Kasumi-1 (cell line): ENCODE measurements around the gene HMGA1.

Experiments
- DNase-seq, 2 experiments: peaks; one replicate each; lab custom pipeline; 2025; lab: John Stamatoyannopoulos, UW

The HMGA1 gene

DNA sequence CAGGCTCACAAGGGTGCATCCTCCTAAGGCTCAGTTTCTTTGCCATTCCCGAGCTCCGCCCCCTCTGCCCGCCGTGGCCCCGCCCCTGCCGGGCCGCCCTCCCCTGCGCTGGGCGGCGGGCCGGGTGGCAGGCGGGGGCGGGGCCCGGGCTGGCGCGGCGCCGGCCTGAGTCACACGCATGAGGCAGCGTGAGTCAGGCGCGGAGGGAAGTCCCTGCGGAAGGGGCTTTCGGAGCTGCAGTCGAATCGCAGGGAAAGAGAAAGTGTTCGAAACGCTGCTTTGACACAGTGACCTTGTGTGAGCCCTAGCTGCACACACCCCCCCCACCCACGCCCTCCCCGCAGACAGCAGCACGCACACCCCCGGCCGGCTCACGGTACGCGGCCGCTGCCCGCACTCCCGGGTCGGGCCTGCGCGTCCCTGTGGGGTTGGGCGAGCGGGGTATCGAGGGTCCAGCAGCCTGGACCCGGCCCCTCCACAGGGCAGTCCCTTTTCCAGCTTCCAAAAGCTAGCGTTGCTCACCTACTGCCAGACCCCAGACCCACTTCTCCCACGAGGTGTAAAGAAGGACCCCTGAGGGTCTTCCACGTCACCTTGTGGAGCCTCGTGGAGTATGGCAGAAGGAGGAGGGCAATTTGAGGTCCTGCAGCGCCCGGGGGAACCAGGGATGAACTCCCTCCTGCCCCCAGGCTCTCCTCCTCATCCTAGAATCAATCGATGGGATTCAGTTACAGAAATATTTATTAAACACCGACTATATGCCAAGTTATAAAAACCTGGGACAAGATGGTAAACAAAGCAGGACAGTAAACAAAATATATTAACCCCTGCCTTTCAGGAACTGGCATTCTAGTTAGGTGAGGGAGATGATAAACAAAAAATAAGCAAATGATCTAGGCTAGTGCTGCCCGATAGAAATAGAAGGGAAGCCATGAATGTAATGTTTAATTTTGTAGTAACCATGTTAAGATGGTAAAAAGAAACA, 12.4 kb upstream of the HMGA1 start:
- DNase-seq: peak; percentile 88 to 90

DNA sequence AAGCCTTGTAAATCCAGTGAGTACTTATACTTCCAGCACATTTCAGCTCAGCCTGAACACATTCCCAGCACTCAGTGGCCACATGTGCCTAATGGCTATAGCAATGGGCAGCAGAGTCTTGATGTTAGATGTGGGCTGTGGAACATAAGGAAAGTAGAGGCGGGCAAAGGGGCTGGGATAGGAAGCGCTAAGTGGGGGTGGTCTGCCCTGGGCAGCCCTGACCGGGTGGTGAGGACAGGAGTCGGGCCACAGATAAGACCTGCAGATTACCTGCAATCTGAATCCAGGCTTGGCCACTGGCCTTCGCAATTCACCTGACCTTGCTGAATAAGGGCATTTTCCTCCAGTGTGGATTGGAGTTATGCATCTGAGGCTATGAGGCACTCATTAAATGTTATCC, 11.1 kb upstream of the HMGA1 start:
- DNase-seq: no peak

- no peak for DNase-seq
These were observed 10.6 kb upstream of the HMGA1 start for GRCh38 chr6:34226066-34226465.

- peak in 1 of 2 experiments; percentile 33 for DNase-seq
These were observed 9.7 kb upstream of the HMGA1 start for GRCh38 chr6:34226731-34227586.

DNA sequence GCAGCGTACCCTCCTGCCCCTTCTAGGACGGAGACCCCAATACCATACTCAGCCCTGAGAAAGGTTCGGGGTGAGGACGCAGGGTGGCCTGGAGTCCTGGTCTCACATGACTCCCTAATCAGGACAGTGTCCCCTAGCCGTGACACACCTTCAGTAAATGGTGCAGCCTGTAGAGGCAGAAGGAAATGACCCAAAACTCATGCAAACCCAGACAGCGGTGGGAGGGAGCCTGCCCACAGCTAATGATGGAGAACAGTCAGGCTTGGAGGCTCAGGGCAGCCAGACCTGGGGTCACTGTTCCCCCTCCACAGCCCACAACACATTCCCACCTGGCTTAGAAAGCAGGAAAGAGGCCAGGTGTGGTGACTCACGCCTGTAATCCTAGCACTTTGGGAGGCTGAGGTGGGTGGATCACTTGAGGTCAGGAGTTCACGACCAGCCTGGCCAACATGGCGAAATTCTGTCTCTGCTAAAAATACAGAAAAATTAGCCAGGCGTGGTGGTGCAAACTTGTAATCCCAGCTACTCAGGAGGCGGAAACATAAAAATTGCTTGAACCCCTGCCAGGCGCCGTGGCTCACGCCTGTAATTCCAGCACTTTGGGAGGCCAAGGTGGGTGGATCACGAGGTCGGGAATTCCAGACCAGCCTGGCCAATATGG, 8.8 kb upstream of the HMGA1 start:
- no peak for DNase-seq

DNA sequence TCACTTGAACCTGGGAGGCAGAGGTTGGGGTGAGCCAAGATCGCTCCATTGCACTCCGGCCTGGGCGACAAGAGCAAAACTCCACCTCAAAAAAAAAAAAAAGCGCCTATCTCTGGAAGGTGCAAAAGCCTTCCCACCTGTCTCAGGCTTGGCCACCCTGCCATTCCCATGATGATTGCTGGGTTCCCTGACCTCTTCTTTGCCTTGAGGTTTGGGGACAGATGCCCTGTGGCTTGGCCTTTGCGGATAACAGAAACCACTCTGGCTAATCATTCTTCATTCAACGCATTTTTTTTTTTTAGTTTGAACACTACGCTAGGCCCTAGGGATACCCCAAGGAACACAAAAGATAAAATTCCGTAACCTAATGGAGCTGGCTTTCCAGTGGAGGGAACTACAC, 6.8 kb upstream of the HMGA1 start:
- no peak for DNase-seq

- peak in 1 of 2 experiments; percentile 23 for DNase-seq
These were observed 5.9 kb upstream of the HMGA1 start for GRCh38 chr6:34230653-34231371.

- DNase-seq: no peak
These were observed 4.9 kb upstream of the HMGA1 start for GRCh38 chr6:34231566-34232336.

- no peak for DNase-seq
These were observed 3.8 kb upstream of the HMGA1 start for GRCh38 chr6:34232901-34233300.

DNA sequence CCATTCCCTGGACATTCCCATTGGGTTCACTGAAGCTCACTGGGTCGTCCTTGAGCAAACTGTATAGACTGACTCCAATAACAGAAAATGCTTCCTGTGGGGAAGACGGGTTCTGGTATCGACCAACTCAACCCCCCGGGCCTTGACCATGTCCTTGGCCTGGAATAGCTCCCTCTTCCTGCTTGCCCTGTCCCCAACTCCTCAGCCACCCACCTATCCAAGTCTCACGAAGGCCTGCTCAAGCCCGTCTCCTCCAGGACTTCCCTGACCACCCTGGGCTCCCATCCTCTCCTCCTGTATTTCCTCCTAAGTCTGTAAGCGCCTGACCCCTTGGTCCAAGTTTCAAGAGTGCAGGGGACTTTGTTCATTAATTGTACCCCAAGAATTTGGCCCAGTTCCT, 2.8 kb upstream of the HMGA1 start:
- no peak for DNase-seq

- no peak for DNase-seq
These were observed 1.9 kb upstream of the HMGA1 start for GRCh38 chr6:34234667-34235306.

DNA sequence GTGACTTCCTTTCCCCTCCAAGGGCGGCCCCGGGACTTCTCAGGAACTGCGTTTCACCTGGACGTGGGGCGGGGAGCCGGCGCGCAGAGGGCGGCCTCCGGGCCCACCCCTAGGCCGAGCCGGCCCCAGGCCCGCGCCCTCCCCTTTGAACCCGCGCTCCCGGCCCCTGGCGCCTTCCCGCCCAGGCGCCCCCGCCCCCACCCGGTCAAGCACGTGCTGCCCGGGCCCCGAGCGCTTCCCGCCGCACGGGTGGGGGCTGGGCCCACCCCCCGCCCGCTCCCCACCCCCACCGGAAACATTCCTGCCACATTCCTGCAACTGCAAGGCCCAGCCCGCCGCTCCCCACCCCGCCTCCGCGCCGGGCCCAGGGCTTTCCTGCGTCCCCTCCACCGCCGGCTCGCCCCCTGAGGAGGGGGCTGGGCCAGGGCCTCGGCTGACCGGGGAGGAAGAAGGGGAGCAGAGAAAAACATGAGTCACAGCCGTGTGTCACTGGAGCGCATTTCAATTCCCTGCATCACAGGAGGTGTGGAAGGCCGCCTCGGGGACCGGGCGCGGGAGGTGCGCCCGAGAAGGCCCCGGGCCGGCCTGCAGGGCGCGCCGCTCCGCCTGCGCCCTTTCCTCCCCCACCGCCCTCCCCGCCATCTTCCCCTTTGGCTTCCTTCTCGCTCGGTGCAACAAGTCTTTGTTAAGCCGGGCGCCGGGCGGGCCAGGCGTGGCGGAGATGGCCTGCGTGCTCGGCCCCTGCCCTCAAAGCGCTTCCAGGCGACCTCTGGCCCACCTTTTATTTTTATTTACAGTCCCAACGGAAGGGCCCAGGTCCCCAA, 1.2 kb upstream of the HMGA1 start:
- DNase-seq: peak; percentile 62 to 72

DNA sequence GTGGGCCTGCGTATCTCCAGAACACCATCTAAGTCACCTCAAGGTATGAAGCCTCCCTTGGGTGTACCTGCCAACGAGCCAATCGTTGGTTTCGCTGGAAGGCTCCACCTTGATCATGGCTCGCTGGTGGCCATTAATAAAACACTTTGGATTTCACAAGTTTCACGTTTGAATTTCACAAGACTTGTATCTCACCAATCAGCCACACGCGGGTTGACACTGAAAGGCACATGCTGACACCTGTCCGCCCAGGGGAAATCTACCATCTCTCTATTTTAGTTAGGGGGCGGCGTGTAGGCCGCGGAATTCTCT, 586 bp upstream of the HMGA1 start:
- DNase-seq: peak in 1 of 2 experiments; percentile 57

- DNase-seq: no peak
These were observed 646 bp downstream of the HMGA1 start for GRCh38 chr6:34237316-34237721.

- peak; percentile 26 to 48 for DNase-seq
These were observed 1.3 kb downstream of the HMGA1 start for GRCh38 chr6:34237722-34238584.

GRCh38 chr6:34238585-34239499, 2.2 kb downstream of the HMGA1 start:
- no peak for DNase-seq

DNA sequence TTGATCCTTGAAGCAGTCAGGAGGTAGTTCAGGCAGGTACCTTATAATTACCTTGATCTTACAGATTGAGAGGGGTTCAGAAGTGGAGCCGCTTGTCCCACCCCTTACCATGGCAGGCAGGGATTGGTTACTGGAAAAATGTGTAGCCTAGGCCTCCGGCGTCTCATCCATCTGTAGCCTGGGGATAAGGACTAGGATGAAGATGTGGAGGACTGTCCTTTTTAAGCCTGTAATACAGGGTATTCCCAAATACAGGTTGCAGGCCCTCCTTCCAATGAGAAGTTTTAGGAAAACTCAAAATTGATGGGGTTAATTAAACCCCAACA, 2.8 kb downstream of the HMGA1 start:
- DNase-seq: no peak

DNA sequence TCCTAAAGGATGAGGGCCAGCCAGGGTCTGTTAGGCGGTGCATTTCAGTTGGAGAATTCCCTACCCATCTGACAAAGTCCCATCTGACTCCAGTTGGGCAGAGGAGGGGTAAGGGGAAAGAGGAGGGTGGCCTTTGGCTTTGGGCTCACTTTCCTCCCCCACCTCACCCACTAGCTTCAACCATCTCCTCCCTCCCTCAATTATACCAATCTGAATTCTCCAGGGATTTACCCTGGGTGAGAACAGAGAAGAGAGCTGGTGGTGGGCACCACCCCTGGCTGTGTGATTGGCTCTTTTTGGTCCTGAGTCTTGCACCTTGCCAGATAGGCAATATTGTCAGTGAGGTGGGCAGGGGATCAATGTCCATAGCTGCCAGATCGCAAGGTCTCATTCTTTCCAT, 3.2 kb downstream of the HMGA1 start:
- no peak for DNase-seq
